Measurements from ENCODE around the gene PGAP1. TPM values are rescaled to one million over a fixed set of nuclear protein-coding genes. Genes with fewer than 3 reads are reported as not detected.

The PGAP1 gene
- total RNA-seq, 1 experiment from 2014 or later, result 6.5 TPM

GRCh38 chr2:196875414-196875813 lies 51.1 kb downstream of the PGAP1 start:
- Histone ChIP-seq H3K4me3 (no peak overlapping the region), H3K36me3 (ENCODE audit: low read depth) (no peaks in the 10 kb centered on the region), H3K4me2 (no peak overlapping the region), H3K79me2 (ENCODE audit: low read depth) (no peaks in the 10 kb centered on the region), H4K20me1 (ENCODE audit: insufficient read depth) (no peaks in the 10 kb centered on the region), H3K27me3 (ENCODE audit: insufficient read depth, low read depth) (no peaks in the 10 kb centered on the region), H3K9me2 (ENCODE audit: insufficient read depth) (no peaks in the 10 kb centered on the region), H2AFZ (no peak overlapping the region), H3K4me1 (replicated peaks; ENCODE audit: insufficient read depth) (no peaks in the 10 kb centered on the region), H3F3A (ENCODE audit: insufficient read depth, low read depth) (no peaks in the 10 kb centered on the region), H3K27ac (no peak overlapping the region), H3K9me3 (ENCODE audit: insufficient read depth, low read depth) (no peaks in the 10 kb centered on the region)
- intact Hi-C loops (cut with micrococcal nuclease; ENCODE audit: unreplicated experiment), result no loop called here
- POLR2A ChIA-PET (ENCODE audit: unreplicated experiment), result interaction anchor here (0.5 kb wide), 1 partner anchor 687 kb away, joined by 27 read pairs; no protein-coding TSS in a partner anchor
- no TSS peak for BruUV-seq (replicated peaks)
- no peak for DNase-seq
- TF ChIP-seq EZH2 (IDR thresholded peaks at IDR 0.05; ENCODE audit: low read depth), result no peak
- TF ChIP-seq CTCF (conservative IDR thresholded peaks at IDR 0.05), result no peak
- CTCF ChIA-PET, result no interaction called here

GRCh38 chr2:196873511-196873910 lies 53.0 kb downstream of the PGAP1 start:
- Histone ChIP-seq H2AFZ (no peak overlapping the region), H3K4me1 (replicated peaks; ENCODE audit: insufficient read depth) (no peaks in the 10 kb centered on the region), H4K20me1 (ENCODE audit: insufficient read depth) (no peaks in the 10 kb centered on the region), H3K27ac (no peak overlapping the region), H3F3A (ENCODE audit: insufficient read depth, low read depth) (no peaks in the 10 kb centered on the region), H3K79me2 (ENCODE audit: low read depth) (no peaks in the 10 kb centered on the region), H3K9me3 (ENCODE audit: insufficient read depth, low read depth) (no peaks in the 10 kb centered on the region), H3K4me3 (no peak overlapping the region), H3K4me2 (no peak overlapping the region), H3K36me3 (ENCODE audit: low read depth) (no peaks in the 10 kb centered on the region), H3K27me3 (ENCODE audit: insufficient read depth, low read depth) (no peaks in the 10 kb centered on the region), H3K9me2 (ENCODE audit: insufficient read depth) (no peaks in the 10 kb centered on the region)
- intact Hi-C loops (cut with micrococcal nuclease; ENCODE audit: unreplicated experiment), result no loop called here
- no peak for TF ChIP-seq EZH2 (IDR thresholded peaks at IDR 0.05; ENCODE audit: low read depth)
- no peak for TF ChIP-seq CTCF (conservative IDR thresholded peaks at IDR 0.05)
- no peak for DNase-seq
- ChIA-PET POLR2A (ENCODE audit: unreplicated experiment) (no interaction called here), CTCF (no interaction called here)
- BruUV-seq (replicated peaks), result no TSS peak

GRCh38 chr2:196854629-196855028 lies 71.9 kb downstream of the PGAP1 start:
- CTCF ChIA-PET, result no interaction called here
- intact Hi-C loops (cut with micrococcal nuclease; ENCODE audit: unreplicated experiment), result no loop called here
- no peaks in the 10 kb centered on the region for H3F3A ChIP-seq (ENCODE audit: insufficient read depth, low read depth)
- POLR2A ChIA-PET (ENCODE audit: unreplicated experiment), result no interaction called here
- H3K36me3 ChIP-seq (ENCODE audit: low read depth), result no peaks in the 10 kb centered on the region
- TF ChIP-seq EZH2 (IDR thresholded peaks at IDR 0.05; ENCODE audit: low read depth) (no peak), CTCF (conservative IDR thresholded peaks at IDR 0.05) (no peak)
- H2AFZ ChIP-seq, result no peak overlapping the region
- no peak overlapping the region for H3K27ac ChIP-seq
- H3K4me3 ChIP-seq, result no peak overlapping the region
- H3K9me2 ChIP-seq (ENCODE audit: insufficient read depth), result no peaks in the 10 kb centered on the region
- no peaks in the 10 kb centered on the region for H4K20me1 ChIP-seq (ENCODE audit: insufficient read depth)
- H3K4me2 ChIP-seq, result no peak overlapping the region
- no peaks in the 10 kb centered on the region; the same call in 1 of the 2 replicates for H3K9me3 ChIP-seq (ENCODE audit: insufficient read depth, low read depth)
- BruUV-seq (replicated peaks), result no TSS peak
- H3K4me1 ChIP-seq (replicated peaks; ENCODE audit: insufficient read depth), result no peaks in the 10 kb centered on the region
- DNase-seq, result no peak
- no peaks in the 10 kb centered on the region for H3K27me3 ChIP-seq (ENCODE audit: insufficient read depth, low read depth)
- H3K79me2 ChIP-seq (ENCODE audit: low read depth), result no peaks in the 10 kb centered on the region
